Hematopoietic multipotent progenitor cell treated with erythropoietin and hydrocortisone succinate and interleukin-3 and kit ligand, for 6 days (in vitro differentiated cells): Measurements from ENCODE around the gene LSM12.
A peak's percentile ranks its signal among the peaks of the same experiment; 100 is the strongest.

Experiments
- DNase-seq: peaks from one replicate; pipeline ENCODE4 v3.0.0-alpha.2; 2015

The LSM12 gene

DNA sequence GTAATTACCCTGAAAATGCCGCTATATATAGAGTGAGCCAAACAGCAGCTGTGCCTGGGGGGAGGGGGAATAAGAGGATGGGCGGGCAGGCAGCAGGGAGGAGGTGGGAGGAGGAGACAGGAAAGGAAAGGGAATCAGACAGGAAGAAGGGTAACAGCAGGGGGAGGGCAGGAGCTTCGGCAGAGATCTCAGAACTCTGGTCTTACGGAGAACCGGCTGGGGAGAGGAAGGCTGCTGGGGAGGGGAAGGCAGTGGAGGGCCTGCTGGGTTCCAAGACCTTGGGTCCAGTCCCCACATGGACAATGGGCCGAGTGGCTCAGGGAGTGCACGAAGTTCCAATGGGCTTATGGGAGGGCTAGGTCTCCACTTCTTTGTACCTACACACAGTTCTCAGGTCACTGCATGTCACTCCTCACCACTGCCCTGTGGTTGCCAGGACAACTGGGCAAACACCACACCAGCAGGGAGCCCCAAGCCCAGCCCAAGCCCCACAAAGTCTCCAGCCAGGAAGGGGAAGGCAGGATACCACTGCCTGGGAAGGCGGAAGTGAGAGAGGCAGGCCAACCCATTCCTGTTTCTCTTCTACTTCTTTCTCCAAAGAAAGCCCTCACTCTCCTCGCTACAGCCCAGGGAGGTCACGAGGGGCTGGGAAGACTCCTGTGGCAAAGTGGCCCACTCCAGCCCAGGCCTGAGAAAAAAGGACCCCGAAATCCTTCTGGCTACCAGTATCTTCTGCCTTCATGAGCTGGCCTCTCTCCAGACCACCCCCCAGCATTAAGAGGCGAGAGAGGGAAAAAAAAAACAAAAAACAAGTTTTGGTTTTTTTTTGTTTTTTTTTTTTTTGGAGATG is 29.4 kb upstream of the LSM12 start:
- peak; percentile 83 for DNase-seq

DNA sequence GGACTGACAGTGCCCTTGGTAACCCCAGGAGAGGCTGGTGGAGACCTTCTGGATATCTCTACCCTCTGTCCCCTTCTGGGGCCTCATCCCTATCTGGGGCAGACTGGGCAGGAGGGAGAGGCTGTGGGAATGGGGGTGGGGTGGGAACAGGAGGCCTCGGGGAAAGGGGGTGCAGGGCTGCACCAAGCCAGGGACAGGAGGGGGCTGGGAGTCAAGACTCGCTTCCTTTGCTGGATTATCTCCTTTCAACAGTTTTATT is 28.8 kb upstream of the LSM12 start:
- DNase-seq, result no peak

DNA sequence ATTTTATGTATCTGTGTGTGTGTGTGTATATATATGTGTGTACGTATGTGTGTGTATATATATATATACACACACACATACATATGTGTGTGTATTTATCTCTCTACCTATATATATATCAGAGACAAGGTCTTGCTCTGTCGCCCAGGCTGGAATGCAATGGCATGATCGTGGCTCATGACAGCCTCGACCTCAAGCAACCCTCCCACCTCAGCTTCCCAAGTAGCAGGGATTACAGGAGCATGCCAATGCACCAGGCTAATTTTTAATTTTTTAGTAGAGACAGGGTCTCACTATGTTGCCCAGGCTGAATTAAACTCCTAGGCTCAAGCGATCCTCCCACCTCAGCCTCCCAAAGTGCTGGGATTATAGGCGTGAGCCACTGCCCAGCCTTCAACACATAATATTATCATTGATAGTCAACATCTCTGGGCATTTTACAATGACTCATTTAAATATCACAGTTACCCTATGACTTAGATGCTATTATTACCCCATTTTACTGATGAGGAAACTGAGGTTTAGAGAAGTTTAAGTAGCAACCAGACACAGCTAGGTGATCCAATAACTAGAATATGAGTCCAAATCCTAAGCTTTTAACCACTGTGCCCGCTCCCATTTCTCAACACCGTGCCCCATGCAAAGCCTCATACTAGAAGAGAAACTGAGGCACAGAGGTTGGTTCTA is 28.4 kb upstream of the LSM12 start:
- DNase-seq, result no peak

DNA sequence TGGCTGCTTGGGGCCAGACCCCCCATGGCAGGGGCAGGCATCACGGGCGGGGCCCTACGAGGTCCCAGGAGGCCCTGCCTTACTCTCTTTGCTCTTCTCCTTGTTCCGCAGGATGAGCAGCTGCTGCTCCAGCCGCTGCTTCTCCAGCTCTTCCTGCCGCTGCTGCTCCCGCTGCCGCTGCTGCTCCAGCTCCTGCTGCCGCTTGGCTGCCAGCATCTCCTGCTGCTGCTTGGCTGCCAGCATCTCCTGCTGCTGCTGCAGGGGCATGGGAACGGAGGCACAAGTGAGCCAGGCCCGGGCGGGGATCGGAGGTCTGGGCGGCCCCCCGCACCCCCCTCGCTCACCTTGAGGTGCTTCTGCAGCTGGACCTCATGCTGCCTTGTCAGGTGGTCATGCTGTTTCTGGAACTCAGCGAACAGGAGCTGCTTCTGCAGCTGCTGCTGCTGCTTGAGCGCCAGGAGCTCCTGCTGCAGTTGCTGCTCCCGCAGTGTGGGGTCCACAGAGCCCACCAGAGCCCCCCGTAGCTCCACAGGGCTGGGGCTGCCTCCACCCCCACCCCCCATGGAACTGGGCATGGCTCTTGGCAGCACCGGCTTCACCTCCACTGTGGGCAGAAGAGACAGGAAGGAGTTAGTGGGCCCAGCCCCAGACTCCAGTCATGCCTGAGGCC is 26.9 kb upstream of the LSM12 start:
- DNase-seq, result no peak

GRCh38 chr17:44092051-44092450 is 25.6 kb upstream of the LSM12 start:
- DNase-seq, result no peak

DNA sequence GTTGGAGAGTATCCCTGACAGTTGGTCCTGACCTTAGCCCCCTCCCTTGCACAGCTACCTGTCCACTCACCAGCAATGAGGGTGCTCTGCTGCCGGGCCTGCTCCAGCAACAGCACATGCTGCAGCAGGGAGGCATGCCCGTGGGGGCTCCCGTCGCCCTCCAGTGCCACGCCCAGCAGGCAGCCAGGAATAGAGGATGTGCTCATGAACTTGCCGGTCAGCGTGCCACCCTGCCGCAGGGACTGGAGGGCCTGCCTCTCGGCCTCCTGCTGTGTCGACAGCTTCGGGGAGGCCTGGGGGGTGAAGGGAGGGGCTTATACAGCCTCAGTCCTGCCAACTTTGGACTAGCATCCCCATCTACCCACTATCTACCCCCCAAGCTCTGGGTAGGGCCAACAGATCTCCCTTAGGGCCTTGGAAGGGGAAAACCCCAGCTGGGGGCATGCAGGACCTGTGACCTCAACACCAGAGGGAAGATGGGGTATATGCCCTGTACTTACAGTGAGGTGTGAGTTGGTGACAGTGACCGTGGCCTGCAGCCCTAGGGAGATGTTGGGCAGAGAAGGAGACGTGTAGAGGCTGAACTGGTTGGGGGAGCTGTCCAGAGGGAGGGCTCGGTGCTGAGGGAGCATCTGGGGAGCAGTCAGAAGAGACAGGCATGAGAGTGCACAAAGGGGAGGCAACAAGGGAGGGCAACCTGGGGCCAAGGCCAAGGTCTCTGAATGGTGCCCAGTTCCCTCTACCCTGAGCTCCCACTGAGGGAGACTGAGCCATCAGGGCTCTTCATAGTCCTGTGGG is 24.9 kb upstream of the LSM12 start:
- DNase-seq, result no peak

DNA sequence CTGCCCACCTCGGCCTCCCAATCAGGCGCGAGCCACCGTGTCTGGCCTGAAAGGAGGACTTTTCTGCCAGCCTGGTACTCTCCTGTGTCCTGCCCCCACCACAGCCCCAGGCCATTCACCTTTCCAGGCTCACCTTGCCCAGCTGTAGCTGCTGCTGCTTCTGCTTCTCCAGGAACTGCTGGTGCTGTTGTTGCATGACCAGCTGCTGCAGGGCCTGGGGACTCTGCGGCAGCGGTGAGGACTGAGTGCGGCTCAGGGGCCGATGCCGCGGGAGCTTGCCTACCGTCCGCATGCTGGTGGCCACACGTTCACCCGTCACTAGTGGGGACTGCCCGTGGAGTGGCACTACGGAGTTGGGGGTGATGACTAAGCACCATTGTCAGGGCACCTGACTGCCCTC is 21.8 kb upstream of the LSM12 start:
- no peak for DNase-seq

DNA sequence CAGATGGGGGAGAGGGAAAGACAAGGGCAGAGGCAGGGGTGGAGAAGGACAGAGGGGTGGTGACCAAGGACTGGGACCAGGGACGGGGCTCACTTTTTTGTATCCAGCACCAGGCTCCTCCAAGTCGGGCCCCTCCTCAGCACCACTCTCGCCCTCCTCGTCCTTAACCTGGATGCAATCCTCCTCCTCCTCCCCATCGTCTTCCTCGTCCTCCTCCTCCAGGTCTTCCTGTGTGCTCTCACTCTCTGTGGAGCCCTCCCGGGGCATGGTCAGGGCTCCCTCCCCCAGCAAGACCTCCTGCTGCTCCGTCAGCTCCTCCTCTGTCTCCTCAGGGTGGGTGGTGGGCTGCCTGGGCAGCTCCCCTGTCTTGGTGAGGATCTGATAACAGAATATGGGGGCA is 20.8 kb upstream of the LSM12 start:
- no peak for DNase-seq

- DNase-seq, result peak; percentile 60
Measured at GRCh38 chr17:44086364-44087311, 20.2 kb upstream of the LSM12 start.

DNA sequence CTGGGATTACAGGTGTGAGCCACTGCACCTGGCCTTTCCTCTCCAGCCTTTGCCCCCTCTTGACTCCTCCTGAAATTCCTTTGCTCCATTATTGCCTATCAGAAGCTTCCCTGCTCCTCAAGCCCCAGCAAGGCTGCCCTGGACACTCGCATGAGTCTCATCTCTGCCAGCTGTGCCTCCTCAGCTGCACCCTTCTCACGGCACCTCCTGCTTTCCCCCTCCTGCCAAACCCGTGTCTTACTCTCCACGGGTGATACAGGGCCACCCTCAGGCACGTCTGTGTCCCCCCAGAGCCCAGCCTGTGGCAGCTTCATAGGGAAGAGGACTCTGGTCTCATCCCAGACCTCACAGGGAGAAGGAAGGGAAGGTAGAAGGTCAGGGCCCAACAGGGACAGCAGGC is 19.4 kb upstream of the LSM12 start:
- DNase-seq, result no peak

DNA sequence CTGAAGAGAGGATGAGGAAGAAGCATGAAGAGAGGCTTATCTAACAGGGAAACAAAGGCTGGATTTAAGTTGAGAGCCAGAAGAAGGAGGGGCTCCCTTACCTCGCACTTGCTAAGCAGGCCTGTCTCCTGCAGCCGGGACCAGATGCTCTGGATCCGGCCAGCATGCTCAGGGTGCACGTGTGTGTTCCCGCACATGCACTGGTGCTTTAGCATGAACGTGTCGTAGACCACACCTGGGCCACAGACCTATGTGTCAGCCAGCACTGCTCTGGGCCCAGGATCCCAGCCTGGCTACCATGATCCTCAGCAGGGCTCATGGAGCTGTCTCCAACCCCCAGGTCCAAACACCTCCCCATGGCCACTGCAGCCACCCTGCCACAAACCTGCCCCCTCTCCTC is 18.4 kb upstream of the LSM12 start:
- DNase-seq, result no peak

- peak; percentile 73 for DNase-seq
Measured at GRCh38 chr17:44084131-44084538, 17.7 kb upstream of the LSM12 start.

DNA sequence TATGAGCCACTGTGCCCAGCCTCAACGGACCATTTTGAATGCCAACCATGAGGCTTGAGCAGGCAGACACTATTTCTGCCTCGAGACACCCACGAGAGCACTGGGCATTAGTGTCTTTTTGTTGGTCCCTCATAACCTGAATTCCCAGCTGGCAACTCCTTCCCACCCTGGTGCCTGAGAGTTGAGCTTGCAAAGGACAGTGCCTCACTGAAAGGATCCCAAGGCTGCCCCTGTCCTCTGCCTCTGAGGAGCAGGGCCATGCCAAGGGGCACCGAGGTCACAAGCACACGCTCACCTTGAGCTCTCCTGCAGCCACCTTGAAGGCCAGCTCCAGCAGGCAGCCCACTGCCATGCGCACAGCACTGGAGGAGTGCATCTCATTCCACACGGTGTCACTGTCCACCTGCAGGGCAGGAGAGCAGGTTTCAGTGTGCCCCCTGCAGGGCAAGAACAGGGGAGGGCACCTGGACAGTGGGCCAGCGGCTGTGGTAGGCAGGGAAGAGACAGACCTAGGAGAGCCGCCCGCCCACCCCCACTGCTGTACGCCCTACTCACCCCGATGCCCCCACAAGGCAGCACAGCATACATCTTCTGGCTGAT is 16.9 kb upstream of the LSM12 start:
- peak; percentile 64 for DNase-seq

- DNase-seq, result no peak
Measured at GRCh38 chr17:44082256-44082927, 15.9 kb upstream of the LSM12 start.

DNA sequence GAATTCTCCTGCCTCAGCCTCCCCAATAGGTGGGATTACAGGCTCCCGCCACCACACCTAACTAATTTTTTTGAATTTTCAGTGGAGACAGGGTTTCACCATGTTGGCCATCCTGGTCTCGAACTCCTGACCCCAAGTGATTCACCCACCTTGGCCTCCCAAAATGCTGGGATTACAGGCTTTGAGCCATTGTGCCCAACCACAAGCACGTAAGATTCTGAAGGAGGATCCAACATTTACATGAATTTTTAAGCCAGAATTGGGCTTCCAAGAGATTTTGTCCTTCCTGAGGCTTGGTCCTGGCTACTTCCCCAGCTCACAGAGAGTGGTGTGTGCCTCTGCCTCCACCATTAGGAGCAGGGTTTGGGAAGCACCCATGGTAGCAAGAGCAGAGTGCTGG is 15.2 kb upstream of the LSM12 start:
- DNase-seq, result no peak

DNA sequence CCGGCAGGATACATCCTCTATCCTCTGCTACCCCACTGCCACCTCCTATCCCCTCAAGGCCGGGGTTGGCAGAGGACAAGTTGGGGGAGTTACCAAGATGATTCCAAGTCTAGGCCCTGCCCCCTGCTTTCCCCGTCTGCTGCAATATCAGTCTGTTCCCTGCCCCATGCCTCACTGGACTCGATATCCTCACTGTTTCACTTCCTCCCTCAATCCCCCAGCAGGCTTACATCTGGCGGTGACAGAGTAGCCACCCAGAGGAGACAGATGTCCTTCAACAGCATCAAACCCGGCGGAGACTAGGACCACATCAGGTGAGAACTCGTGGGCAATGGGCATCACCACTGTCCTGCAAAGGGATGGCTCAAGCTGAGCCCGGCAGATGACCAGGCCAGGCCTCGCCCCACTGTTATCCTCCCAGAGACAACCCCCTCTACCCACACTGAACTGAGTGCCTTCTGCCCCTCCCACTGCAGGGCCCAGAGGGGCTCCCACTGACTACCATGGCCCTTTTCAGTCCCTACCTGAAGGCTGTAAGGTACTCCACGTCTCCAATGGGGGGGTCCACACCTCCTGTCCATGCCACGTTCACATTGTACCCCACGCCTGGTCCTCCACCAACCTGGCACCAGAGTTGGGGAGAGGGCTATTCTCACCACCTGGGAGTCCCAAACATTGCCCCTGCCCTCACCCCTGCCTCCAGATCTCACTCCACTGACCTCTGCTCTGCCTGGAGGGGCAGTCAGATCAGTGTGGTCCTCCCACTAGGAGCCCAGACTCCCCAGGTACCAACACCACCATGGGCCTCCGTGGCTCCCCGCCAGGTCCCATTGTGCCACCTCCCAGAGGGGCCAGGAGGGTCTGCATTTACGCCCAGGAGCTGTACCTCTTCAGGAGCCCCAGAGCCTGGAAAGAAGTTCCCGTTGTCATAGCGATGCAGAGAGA is 13.7 kb upstream of the LSM12 start:
- DNase-seq, result no peak

DNA sequence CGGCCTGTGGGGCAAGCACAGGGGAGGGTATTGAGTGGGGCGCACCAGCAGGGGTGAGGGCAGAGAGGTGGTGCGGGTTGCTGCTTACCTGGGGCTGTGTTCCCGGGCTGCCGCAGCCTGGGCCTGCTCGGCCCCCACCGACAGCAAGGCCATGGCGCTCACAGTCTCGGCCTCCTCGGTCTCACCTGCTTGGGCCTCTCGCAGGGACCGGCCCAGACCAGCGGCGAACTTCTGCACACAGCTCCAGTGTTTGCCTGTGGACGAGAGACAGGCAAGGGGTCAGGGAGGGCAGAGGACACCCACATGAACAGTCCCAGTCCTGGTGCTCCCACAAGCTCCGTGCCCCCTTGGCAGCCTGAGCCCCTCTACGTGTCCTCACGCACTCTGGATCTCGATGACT is 11.9 kb upstream of the LSM12 start:
- no peak for DNase-seq

DNA sequence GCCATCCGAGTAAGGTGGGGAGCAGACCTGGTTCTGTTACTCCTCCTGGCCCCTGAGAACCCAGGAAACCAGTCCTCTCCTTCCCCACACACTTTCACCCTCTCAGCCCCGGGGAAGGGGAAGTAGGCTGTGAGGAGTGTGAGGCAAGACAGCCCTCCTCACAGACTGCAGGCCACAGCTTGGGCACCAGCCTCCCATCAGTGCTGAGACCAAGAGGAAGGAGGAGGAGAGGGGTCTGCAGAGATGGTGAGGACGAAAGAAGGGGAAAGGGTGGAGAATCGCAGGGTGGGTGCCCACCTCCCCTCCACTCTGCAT is 11.1 kb upstream of the LSM12 start:
- DNase-seq, result peak; percentile 47

DNA sequence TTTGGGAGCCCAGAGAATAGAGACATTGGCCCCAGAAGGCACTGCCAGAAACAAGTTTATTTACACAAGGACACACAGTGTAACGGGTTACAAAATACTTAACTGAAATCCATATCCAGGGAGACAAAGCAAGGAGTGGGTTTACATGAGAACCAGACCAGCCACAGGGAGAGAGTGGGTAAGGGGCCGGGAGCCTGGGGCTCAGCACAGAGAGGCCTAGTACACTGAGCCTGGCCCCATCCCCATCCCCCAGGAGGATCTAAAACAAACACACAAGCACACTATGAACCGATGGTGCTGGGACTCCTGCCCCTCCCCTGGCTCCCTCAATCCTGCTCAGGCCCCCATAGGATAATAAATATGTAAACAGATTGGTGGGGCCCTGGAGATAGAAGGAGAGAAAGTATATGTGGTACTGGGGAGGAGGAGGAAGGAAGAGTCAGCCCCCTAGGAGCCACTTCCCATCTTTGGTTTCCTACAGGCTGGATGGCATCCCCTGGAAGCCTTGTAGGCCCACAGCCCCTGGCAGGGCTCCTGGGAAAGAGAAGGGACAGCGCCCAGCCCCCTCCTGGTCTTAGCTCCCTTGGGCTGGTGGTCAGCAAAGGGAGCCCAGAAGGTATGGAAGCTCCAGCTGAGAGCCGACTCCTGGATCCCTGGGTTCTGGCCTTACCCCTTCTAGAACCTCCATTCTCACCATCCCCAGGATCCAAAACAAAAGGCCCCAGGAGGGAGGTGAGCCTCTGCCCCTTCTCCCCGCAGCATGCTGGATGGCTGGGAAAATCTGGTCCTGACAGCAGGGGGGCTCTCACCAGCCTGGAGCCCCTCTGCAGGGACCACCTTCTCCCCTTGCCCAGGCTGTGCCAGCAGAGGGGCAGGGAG is 10.5 kb upstream of the LSM12 start:
- DNase-seq, result no peak
